Measurements from ENCODE around the gene OSBPL7.

- TF ChIP-seq CTCF (IDR thresholded peaks at IDR 0.05; ENCODE audit: low read length): no peak
- TF ChIP-seq EZH2 (IDR thresholded peaks at IDR 0.05; ENCODE audit: borderline replicate concordance, low read length): no peak
Measured at GRCh38 chr17:47792457-47792856, 29.1 kb downstream of the OSBPL7 start.

Measured in OCI-LY1 (cell line).